NCI-H69 (cell line): ENCODE results near the gene DEFB121.

ENCODE experiments used
- DNase-seq: peaks from one replicate; lab custom pipeline; 2025; lab: John Stamatoyannopoulos, UW

Gene DEFB121

DNA sequence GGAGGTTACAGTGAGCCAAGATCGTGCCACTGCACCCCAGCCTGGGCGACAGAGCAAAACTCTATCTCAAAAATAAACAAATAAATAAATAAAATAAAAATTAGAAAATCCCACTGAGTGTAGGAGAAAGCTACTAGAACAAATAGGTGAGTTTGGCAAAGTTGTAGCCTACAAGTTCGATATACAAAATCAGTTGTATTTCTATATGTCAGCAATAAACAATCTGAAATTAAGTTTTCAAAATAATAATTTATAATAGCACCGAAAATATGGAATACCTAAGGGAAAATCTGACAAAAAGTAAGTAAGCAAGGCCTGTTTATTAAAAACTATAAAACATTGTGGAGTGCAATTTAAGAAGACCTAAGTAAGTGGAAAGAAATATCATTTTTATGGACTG lies 42.7 kb downstream of the DEFB121 start:
- DNase-seq = no peak

DNA sequence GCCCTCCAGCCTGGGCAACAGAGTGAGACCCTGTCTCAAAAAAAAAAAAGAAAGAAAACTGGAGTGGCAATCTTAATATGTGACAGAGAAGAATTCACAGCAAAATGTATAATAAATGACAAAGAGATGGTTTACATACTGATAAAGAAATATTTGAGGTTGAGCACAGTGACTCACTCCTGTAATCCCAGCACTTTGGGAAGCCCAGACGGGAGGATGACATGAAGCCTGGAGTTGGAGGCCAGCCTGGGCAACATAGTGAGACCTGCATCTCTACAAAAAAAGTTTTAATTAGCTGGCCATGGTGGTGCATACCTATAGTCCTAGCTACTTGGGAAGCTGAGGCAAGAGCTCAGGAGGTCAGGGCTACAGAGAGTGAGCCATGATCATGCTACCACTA lies 50.0 kb downstream of the DEFB121 start:
- no peak for DNase-seq
